LHCN-M2 (cell line): ENCODE measurements around the gene PHLDB1. TPM values are rescaled to one million over a fixed set of nuclear protein-coding genes. Genes with fewer than 3 reads are reported as not detected.
"Not testable (repeated sequence)": the region's sequence is repeated elsewhere in the genome, so short reads cannot be mapped to it uniquely, and the experiment has no call there.

Source experiments
- DNase-seq: peaks from one replicate; pipeline ENCODE4 v3.0.0-alpha.2; 2012; ENCODE audit warnings: low read depth
- polyA plus RNA-seq: library from polyadenylated mRNA; unstranded; fragments of >200 nt; gene quantifications from one replicate; pipeline ENCODE4 v1.2.1, GENCODE V29; 2012; ENCODE audit warnings: missing spikeins
- total RNA-seq: library from RNA; depleted of rRNA; stranded (reverse); fragments of >200 nt; gene quantifications from 2 replicates; pipeline ENCODE4 v1.2.3, GENCODE V29; 2014; rRNA removed

The PHLDB1 gene
- 79.0 and 88.7 TPM in 2 replicates for total RNA-seq
- polyA plus RNA-seq = 94.1 TPM

GRCh38 chr11:118607401-118608359 lies at the start of gene PHLDB1:
PHLDB1 (plus strand) TSS chr11:118607615; CDS start chr11:118613837, 6,222 bp downstream.
- DNase-seq = peak; percentile 62

DNA sequence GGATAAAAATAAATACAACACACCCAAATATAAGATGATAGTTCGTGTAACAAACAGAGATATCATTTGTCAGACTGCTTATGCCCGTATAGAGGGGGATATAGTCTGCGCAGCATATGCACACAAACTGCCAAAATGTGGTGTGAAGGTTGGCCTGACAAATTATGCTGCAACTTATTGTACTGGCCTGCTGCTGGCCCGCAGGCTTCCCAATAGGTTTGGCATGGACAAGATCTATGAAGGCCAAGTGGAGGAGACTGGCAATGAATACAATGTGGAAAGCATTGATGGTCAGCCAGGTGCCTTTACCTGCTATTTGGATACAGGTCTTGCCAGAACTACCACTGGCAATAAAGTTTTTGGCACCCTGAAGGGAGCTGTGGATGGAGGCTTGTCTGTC lies 46.6 kb upstream of the PHLDB1 start:
- DNase-seq = no peak

DNA sequence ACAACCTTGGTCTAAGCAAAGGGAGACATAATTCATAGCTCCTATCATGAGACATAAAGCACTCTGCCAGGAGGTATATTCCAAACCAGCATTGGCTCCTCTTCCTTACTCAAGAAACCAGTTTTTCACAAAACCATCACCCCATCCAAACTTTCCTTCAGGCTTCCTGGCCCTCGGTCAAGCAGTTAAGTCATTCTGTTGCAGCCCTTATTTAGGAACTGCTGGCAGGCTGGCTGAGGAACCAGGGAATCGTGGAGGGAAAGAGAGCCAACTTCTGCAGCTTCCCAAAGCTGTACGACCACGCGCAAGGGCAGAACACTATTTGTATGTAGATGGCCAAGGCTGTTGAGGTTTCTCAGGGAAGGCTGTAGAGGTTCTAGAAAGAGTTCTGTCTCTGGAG lies 42.4 kb upstream of the PHLDB1 start:
- no peak for DNase-seq

- DNase-seq = no peak
Observed at GRCh38 chr11:118569670-118570069, 37.7 kb upstream of the PHLDB1 start.

- no peak for DNase-seq
Observed at GRCh38 chr11:118570787-118571186, 36.6 kb upstream of the PHLDB1 start.

DNA sequence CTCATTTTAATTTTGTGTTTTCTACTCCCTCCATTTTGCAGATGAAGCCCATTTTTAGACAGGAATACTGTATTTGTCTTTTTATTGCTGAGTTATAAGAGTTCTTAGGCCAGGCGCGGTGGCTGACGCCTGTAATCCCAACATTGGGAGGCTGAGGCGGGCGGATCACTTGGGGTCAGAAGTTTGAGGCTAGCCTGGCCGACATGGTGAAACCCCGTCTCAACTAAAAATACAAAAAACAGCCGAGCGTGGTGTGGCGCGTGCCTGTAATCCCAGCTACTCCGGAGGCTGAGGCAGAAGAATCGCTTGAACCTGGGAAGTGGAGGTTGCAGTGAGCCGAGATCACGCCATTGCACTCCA lies 35.7 kb upstream of the PHLDB1 start:
- peak; percentile 15 for DNase-seq

DNA sequence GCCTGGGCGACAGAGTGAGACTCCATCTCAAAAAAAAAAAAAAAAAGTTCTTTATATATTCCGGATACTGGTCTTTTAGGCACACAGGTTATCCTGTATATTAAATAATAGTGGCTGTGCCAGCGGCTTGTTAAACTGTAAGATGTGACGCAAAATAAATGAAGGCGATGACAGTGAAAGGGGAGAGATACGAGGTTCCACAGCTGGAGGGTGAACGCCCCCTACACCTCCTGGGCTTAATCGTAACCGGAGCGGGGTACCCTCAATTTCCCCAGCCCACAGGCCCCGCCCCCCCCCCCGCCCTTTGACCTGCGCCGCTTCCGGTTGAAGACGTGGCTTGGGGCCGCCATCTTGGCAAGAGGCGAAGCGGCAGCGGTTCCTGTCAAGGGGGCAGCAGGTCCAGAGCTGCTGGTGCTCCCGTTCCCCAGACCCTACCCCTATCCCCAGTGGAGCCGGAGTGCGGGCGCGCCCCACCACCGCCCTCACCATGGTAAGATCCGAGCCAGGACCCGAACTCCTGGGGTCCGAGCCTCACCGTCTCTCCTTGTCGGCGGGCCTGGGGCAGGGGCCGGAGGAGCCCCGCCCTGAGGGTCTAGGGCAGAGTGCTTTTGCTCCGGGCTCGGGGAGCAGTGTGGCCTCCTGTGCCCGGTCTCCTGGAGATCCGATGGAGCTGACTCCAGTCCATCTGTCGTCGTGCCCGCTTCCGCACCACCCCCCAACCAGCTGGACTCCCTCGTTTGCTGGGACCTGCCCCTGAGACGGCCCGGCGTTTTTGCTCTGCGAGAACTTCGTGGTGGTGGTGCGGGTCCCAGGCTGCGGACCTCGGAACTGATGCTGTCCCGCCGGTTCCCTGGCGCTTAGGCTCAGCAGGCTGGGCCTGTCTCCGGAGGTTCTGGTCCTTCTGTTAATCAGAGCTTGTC lies 35.1 kb upstream of the PHLDB1 start, which contains the start of gene ARCN1:
Gene ARCN1, plus strand, starts transcription at position 349 of the 920 bp plus-strand sequence. Its CDS starts 139 bp downstream, at position 488.
- peak; percentile 70 for DNase-seq

- peak; percentile 43 for DNase-seq
Observed at GRCh38 chr11:118572981-118573550, 34.3 kb upstream of the PHLDB1 start.

DNA sequence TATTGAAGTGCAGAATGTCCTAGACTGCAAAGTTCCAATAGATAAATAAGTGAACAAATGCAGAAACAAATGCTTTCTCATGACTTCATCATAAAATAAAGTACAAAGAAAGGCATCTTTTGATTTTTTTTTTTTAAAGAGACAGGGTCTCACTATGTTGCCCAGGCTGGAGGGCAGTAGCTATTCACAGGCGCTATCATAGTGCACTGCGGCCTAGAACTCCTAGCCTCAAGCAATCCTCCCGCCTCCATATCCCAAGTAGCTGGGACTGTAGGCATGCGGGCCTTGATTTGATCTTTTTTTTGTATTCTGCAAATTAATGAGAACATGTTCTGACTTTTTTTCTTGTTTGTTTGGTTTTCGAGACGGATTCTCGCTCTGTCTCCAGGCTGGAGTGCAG lies 32.8 kb upstream of the PHLDB1 start:
- no peak for DNase-seq

DNA sequence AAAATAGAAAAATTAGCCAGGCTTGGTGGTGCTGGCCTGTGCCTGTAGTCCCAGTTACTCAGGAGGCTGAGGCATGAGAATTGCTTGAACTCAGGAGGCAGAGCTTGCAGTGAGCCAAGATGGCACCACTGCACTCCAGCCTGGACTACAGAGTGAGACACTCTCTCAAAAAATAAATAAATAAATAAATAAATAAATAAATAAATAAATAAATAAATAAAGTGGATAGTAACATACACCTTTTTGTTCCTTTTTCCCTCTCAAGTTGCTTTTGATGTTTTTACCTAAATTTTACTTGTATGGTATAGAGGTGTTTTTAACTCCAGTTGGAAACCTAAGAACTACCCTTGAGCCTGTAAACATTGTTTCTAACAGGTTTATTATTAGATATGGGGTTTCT lies 29.4 kb upstream of the PHLDB1 start:
- DNase-seq = not testable (repeated sequence)

- DNase-seq = no peak
Observed at GRCh38 chr11:118581057-118581456, 26.4 kb upstream of the PHLDB1 start.

- DNase-seq = no peak
Observed at GRCh38 chr11:118587952-118588351, 19.5 kb upstream of the PHLDB1 start.

DNA sequence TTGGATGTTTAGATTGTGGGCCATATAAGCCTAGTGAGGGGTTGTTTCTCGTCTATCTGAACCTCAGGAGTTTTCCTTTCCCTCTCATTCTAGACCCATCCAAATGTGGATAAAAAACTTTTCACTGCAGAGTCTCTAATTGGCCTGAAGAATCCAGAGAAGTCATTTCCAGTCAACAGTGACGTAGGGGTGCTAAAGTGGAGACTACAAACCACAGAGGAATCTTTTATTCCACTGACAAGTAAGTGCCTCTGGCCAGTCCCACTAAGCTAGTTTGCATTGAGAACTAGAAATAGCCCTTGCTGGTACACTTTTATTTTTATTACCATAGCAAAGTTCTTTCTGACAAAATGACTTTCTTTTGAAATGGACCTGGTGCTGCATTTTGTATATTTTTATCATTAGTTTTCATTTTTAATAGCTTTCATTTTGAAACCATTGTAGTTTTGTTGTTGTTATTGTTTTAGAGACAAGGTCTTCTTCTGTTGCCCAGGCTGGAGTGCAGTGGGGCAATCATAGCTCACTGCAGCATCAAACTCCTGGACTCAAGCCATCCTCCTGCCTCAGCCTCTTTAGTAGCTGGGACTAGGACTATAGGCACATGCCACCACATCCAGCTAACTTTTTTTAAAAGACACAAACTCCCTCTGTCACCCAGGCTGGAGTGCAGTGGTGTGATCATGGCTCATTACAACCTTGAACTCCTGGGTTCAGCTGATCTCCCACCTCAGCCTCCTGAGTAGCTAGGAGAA lies 14.6 kb upstream of the PHLDB1 start:
- no peak for DNase-seq

DNA sequence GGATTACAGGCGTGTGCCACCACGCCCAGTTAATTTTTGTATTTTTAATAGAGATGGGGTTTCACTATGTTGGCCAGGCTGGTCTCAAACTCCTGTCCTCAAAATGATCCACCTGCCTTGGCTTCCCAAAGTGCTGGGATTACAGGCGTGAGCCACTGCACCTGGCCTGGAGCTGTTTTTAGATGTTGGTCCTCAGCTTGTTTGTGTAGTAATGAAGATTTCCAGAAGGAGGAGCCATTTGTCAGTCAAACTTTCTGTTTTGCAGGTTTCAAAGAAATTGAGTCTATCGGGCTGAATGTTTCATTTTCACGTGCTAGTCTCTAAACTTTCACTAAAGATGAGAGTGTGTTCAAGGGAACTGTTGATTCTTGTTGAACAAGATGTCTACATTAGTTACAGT lies 12.4 kb upstream of the PHLDB1 start:
- peak; percentile 43 for DNase-seq

DNA sequence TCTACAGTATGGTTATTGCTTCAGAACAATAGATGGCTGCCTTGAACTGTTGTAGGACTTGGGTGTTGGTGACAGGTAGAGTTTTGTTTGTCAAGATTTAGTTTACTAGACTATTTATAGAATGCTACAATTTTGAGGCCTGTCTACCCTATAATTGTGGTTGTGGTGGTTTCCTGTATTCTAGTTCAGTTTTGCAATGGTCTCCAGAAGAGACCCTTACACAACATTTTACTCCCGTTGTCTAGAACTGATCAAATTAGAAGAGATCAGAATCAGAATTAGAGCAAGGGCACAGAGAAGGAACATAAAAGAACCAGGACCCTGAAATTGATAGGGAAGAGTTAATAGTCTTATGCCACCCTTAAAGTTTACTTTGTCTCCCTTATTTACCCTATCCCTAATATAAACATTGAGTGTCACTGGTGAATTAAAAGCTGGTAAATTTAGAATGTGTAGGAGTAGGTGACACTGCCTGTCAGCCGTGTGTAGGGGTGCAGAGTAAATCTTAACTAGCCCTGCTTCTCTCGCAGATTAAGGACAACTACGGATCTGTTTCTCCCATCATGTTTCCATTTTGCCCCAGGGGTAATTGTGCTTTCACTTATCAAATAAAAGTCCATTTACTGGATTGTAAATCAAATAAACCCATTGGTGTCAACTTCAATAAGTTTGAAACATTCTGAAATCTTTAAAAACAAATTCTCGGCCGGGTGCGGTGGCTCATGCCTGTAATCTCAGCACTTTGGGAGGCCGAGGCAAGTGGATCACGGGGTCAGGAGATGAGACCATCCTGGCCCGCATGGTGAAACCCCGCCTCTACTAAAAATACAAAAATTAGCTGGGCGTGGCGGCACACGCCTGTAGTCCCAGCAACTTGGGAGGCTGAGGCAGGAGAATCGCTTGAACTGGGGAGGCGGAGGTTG lies 10.9 kb upstream of the PHLDB1 start:
- DNase-seq = no peak

GRCh38 chr11:118597556-118597955 lies 9.9 kb upstream of the PHLDB1 start:
- no peak for DNase-seq

GRCh38 chr11:118602331-118602730 lies 5.1 kb upstream of the PHLDB1 start:
- no peak for DNase-seq

DNA sequence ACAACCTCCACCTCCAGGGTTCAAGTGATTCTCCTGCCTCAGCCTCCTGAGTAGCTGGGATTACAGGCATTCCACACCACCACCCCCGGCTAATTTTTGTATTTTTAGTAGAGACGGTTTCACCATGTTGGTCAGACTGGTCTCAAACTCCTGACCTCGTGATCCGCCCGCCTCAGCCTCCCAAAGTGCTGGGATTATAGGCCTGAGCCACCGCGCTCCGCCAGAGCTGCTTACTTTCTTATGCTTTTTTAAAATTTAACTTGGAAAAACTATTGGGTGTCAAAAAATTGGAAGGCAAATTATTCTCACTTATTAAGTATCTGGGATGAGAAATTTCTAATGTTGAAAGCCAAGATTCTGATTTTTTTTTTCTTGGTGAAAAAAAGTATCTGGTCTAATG lies 3.7 kb upstream of the PHLDB1 start:
- not testable (repeated sequence) for DNase-seq

- DNase-seq = no peak
Observed at GRCh38 chr11:118604566-118604965, 2.8 kb upstream of the PHLDB1 start.
